ENCODE data around the gene MEOX2. TPM values are rescaled to one million over a fixed set of nuclear protein-coding genes. Genes with fewer than 3 reads are reported as not detected.

Gene MEOX2
- total RNA-seq, 1 donor from 2014 or later: not detected

DNA sequence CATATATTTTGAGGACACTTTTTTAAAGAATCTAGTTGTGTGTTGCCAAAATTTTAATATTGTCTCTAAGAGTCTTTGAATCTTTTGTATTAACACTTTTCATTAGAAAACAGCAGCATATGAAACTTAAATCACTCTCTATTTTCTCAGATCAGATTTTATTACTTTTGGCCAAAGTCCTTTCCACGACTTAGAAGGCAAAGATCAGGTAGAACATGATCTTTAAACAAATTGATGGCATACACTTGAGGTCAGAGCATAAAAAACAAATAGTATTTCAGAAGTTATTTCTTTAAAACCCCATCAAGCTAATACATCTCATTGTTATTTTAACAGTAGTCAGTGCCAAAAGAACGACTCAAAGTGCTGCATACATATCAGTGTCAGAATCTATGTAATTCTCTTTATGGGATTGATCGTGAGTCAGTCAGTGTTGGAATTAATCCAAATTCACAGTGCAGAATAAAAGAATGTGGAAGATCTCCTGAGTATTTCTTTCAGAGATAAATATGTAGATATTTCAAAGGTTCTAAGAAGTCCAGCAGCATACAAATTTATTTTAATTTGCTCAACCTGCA lies 115.1 kb downstream of the MEOX2 start:
- H3K4me3 ChIP-seq (ENCODE audit: low read depth, low read length): no peak overlapping the region
- TF ChIP-seq, protein P1, sequence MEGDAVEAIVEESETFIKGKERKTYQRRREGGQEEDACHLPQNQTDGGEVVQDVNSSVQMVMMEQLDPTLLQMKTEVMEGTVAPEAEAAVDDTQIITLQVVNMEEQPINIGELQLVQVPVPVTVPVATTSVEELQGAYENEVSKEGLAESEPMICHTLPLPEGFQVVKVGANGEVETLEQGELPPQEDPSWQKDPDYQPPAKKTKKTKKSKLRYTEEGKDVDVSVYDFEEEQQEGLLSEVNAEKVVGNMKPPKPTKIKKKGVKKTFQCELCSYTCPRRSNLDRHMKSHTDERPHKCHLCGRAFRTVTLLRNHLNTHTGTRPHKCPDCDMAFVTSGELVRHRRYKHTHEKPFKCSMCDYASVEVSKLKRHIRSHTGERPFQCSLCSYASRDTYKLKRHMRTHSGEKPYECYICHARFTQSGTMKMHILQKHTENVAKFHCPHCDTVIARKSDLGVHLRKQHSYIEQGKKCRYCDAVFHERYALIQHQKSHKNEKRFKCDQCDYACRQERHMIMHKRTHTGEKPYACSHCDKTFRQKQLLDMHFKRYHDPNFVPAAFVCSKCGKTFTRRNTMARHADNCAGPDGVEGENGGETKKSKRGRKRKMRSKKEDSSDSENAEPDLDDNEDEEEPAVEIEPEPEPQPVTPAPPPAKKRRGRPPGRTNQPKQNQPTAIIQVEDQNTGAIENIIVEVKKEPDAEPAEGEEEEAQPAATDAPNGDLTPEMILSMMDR (conservative IDR thresholded peaks at IDR 0.05; ENCODE audit: low read depth, low read length): no peak
- no peak for DNase-seq (ENCODE audit: low read depth)

DNA sequence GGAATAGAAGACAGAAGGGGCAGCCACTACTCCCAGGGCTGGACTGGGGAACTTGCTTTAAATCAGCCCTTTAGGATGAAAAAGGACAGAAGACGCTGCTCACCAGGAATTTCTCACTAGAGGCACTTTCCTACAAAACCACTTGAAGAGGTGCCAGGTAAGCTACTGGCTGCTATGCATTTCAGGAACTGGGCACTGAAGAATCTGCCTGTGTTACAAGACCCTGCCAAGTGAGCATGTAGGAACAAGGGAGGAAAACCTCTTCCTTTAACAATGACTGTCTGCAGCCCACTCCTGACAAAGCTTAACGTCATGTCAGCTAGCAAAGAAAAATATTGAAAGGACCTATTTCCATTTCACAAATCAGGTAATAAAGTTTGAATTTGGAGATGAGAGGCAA lies 118.8 kb downstream of the MEOX2 start:
- TF ChIP-seq, protein P1 (conservative IDR thresholded peaks at IDR 0.05; ENCODE audit: low read depth, low read length): no peak
- no peak overlapping the region for H3K4me3 ChIP-seq (ENCODE audit: low read depth, low read length)
- no peak for DNase-seq (ENCODE audit: low read depth)

DNA sequence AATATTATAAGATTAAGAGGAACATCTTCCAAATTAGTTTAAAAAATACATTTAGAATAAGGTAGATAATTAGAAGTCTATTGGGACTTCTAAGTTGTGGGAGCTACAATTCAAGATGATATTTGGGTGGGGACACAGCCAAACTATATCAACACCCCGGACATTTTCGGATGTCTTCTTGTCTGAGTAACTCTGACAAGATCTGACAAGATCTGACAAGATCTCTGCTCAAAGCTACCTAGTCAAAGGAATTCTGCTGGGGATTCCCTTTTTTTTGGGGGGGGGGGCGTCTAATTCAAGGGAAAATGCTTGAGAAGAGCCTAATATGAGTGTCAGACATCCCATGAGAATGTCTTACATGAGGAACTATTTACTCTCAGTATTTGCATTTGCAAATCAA lies 119.4 kb downstream of the MEOX2 start:
- TF ChIP-seq, protein P1 (conservative IDR thresholded peaks at IDR 0.05; ENCODE audit: low read depth, low read length): no peak
- no peak overlapping the region for H3K4me3 ChIP-seq (ENCODE audit: low read depth, low read length)
- no peak for DNase-seq (ENCODE audit: low read depth)

DNA sequence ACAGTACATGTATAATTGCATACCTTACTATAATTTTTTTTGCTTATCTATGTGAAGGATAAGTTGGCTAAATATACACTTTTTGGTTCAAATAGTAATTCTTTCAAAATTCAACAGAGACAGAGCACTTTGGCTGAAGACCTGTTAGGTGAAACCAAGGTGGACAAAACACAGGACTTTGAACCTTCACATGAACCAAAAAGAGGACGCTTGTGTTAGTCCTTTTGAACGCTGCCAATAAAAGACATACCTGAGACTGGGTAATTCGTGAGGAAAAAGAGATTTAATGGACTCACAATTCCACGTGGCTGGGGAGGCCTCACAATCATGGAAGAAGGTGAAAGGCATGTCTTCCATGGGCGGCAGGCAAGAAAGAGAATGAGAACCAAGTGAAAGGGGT lies 120.0 kb downstream of the MEOX2 start:
- TF ChIP-seq, protein P1 (conservative IDR thresholded peaks at IDR 0.05; ENCODE audit: low read depth, low read length): no peak
- H3K4me3 ChIP-seq (ENCODE audit: low read depth, low read length): no peak overlapping the region

DNA sequence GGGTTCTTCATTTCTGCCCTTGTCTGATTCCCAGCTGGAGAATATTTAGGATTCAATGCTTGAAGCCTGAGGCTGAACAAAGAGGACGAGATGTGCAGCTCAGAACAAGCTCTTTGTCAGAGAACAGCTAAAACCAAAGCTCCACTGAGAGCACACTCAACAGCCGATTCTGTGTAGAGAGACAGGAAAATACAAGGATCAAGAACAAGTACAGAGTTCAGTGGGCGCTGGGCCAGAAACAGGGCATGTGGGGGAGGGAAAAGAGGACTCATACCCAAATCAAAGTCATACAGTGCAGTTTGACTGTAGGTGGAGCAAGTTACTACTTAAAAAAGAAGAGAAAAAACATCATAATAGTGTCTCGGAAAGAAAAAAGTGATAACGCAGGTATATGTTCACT lies 124.6 kb downstream of the MEOX2 start, which contains the start of gene AGMO:
AGMO (minus strand) TSS at position 181 of the 400 bp plus-strand sequence.
- TF ChIP-seq, protein P1 (conservative IDR thresholded peaks at IDR 0.05; ENCODE audit: low read depth, low read length): peak; percentile 36
- H3K4me3 ChIP-seq (ENCODE audit: low read depth, low read length): peak within 1 kb of the TSS; percentile 44
- peak; percentile 31 for DNase-seq (ENCODE audit: low read depth)

More for the DNA sequence above, 120.0 kb downstream of the MEOX2 start:
- no peak for DNase-seq (ENCODE audit: low read depth)

Other genes with a start within 250 kb of the MEOX2 start
- gene AGMO, start 124.7 kb downstream of the MEOX2 start, total RNA-seq: not detected in 2 replicates

Measured in epithelial cell of proximal tubule (primary cell).